K562 (cell line): ENCODE data around the gene ANKRD34A. TPM values are rescaled to one million over a fixed set of nuclear protein-coding genes. Genes with fewer than 3 reads are reported as not detected.

ENCODE experiments used
- RNF219 ChIP-seq: fragments of 250-450 bp; sonication (Bioruptor Pico); IDR thresholded peaks from 2 replicates; pipeline ENCODE4 v1.5.0; 2022; ENCODE audit warnings: mild to moderate bottlenecking
- SAFB2 ChIP-seq: fragments of 200-400 bp; formaldehyde crosslinking; IDR thresholded peaks from 2 replicates; pipeline ENCODE4 v1.6.1; 2018; ENCODE audit warnings: borderline replicate concordance, low read length, low read depth, moderate library complexity; ENCODE audit not compliant: severe bottlenecking
- ZBTB40 ChIP-seq, 2 experiments: fragments of 450-650 bp in 1 of 2; sonication (generic) in 1 of 2; formaldehyde crosslinking in 1 of 2; IDR thresholded peaks; 2 replicates each; pipeline versions ENCODE4 v1.7.1 to v1.9.0; 2016 to 2022; ENCODE audit warnings: inconsistent platforms in 1 of 2, mild to moderate bottlenecking in 1 of 2, missing genetic modification reagents in 1 of 2
- ZBTB7A ChIP-seq: IDR thresholded peaks from 2 replicates; pipeline ENCODE4 v1.6.1; 2011; ENCODE audit warnings: low read depth, mild to moderate bottlenecking, low read length, moderate library complexity, borderline replicate concordance; ENCODE audit not compliant: control insufficient read depth
- ZNF316 ChIP-seq: fragments of 450-650 bp; IDR thresholded peaks from 2 replicates; pipeline ENCODE4 v1.6.1; 2016
- ZNF785 ChIP-seq: fragments of 250-450 bp; sonication (Bioruptor Pico); IDR thresholded peaks from 2 replicates; pipeline ENCODE4 v1.4.0; 2020; ENCODE audit warnings: mild to moderate bottlenecking
- polyA plus RNA-seq, 8 experiments: library from polyadenylated mRNA; depleted of rRNA in 4 of 8; stranded (reverse) in 5 of 8; unstranded in 3 of 8; fragments of >200 nt; fragmentation: Nextera tagmentation in 2 of 8; fragmentation: Illumina TruSeq in 1 of 8; extraction: Ambion mirVana in 2 of 8; extraction: Trizol in 1 of 8; gene quantifications; 2 replicates each; pipeline versions ENCODE4 v1.2.1 to v1.2.3, GENCODE V29; 2011 to 2014; ENCODE audit warnings: inconsistent platforms in 1 of 8, missing spikeins in 1 of 8
- total RNA-seq, 7 experiments: library from RNA; depleted of rRNA in 6 of 7; stranded (reverse); fragments of >200 nt in 6 of 7; fragmentation: Illumina TruSeq in 2 of 7; extraction: Trizol in 2 of 7; gene quantifications; 2 replicates each; pipeline versions ENCODE4 v1.2.1 to v1.2.3, GENCODE V29; 2011 to 2021; ENCODE audit warnings: low replicate concordance in 1 of 7
- TF ChIP-seq, protein P1 (sequence below): sonication (generic); formaldehyde crosslinking; IDR thresholded peaks from 2 replicates; pipeline ENCODE4 v1.8.0; 2022; ENCODE audit warnings: mild to moderate bottlenecking, missing genetic modification reagents
- TF ChIP-seq, protein P2 (sequence below): sonication (generic); formaldehyde crosslinking; IDR thresholded peaks from 2 replicates; pipeline ENCODE4 v1.8.0; 2022; ENCODE audit warnings: mild to moderate bottlenecking, missing genetic modification reagents, borderline replicate concordance

Gene ANKRD34A
- total and polyA plus RNA-seq, 9 of the 15 experiments (the other 6 are each of a cell fraction or from before 2014, with no cell fraction given), result 0.06 to 1.6 (median 0.43) TPM

DNA sequence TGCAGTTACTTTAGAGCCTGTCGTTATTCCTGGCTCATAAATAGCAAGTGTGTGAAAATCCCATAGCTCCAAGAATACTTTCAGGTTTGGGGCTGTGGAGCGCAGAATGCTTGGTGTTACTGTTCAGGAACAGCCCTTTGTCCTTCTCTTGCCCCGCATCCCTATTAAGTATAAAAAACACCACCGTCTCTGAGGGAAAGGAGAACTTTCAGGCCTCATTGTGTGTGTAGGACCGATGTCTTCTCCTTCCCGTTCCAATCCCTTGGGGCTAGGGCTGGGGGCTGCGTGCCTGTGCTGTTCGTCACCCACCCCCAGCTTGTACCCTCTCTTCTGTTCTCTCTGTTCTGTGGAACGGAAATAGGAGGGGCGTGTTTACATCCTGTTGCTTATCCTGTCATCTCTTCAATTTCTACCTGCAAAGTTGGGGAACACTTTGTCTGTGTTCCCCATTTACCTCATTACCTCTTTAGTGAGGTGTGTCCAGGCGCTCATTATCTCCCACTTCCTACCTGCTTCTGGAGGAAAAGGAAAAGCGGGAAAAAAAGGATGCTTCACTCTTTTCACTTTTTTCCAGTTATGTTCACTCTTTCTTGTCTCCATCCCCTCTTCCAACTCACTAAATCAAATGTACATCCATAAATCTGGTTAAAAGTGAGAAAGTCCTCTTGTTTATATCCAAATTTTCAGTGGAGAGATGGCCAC, 32.8 kb upstream of the ANKRD34A start (continued):
- no peak for TF ChIP-seq RNF219 (CRISPR knock-in tag)
- TF ChIP-seq, protein P1, sequence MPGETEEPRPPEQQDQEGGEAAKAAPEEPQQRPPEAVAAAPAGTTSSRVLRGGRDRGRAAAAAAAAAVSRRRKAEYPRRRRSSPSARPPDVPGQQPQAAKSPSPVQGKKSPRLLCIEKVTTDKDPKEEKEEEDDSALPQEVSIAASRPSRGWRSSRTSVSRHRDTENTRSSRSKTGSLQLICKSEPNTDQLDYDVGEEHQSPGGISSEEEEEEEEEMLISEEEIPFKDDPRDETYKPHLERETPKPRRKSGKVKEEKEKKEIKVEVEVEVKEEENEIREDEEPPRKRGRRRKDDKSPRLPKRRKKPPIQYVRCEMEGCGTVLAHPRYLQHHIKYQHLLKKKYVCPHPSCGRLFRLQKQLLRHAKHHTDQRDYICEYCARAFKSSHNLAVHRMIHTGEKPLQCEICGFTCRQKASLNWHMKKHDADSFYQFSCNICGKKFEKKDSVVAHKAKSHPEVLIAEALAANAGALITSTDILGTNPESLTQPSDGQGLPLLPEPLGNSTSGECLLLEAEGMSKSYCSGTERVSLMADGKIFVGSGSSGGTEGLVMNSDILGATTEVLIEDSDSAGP, result no peak
- TF ChIP-seq ZBTB40 (IDR thresholded peaks at IDR 0.05), result 0 out of 2 replicates have a peak, but pooled peaks have one; percentile 11
- TF ChIP-seq ZBTB40 (CRISPR knock-in tag; IDR thresholded peaks at IDR 0.05), result no peak
- TF ChIP-seq SAFB2, result no peak
- TF ChIP-seq ZNF785 (CRISPR knock-in tag), result no peak
- peak; percentile 73 for TF ChIP-seq ZBTB7A
- TF ChIP-seq, protein P2, sequence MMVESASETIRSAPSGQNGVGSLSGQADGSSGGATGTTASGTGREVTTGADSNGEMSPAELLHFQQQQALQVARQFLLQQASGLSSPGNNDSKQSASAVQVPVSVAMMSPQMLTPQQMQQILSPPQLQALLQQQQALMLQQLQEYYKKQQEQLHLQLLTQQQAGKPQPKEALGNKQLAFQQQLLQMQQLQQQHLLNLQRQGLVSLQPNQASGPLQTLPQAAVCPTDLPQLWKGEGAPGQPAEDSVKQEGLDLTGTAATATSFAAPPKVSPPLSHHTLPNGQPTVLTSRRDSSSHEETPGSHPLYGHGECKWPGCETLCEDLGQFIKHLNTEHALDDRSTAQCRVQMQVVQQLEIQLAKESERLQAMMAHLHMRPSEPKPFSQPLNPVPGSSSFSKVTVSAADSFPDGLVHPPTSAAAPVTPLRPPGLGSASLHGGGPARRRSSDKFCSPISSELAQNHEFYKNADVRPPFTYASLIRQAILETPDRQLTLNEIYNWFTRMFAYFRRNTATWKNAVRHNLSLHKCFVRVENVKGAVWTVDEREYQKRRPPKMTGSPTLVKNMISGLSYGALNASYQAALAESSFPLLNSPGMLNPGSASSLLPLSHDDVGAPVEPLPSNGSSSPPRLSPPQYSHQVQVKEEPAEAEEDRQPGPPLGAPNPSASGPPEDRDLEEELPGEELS (CRISPR knock-in tag), result no peak
- no peak for TF ChIP-seq ZNF316
